Right atrium auricular region (tissue), 2 donors: ENCODE results near the gene MID1IP1. TPM values are rescaled to one million over a fixed set of nuclear protein-coding genes. Genes with fewer than 3 reads are reported as not detected.

Source experiments
- DNase-seq: peaks from one replicate; pipeline ENCODE4 v3.0.0-alpha.2; 2019; ENCODE audit warnings: low spot score
- H3K27ac ChIP-seq, 2 donors: fragments of 200-600 bp; sonication (generic); 1 replicate in 1 of 2; 2 replicates in 1 of 2; pipeline ENCODE4 v1.5.1; 2016 to 2019
- H3K27me3 ChIP-seq, 2 donors: fragments of 200-600 bp; sonication (generic); one replicate each; pipeline versions ENCODE4 v1.5.1 to v1.6.0; 2017 to 2019
- H3K36me3 ChIP-seq: fragments of 200-600 bp; sonication (generic); one replicate; pipeline ENCODE4 v1.5.1; 2016
- H3K4me1 ChIP-seq, 2 donors: fragments of 200-600 bp; sonication (generic); one replicate each; pipeline versions ENCODE4 v1.5.1 to v1.6.0; 2017 to 2019
- H3K4me3 ChIP-seq, 2 donors: fragments of 200-600 bp; sonication (generic); 1 replicate in 1 of 2; 2 replicates in 1 of 2; pipeline ENCODE4 v1.5.1; 2017 to 2019; ENCODE audit warnings: mild to moderate bottlenecking in 1 of 2, moderate library complexity in 1 of 2
- H3K9me3 ChIP-seq, 2 donors: fragments of 200-600 bp; sonication (generic); one replicate each; pipeline ENCODE4 v1.5.1; 2019
- total RNA-seq, 2 donors: library from RNA; depleted of rRNA; stranded (reverse); fragments of >200 nt; gene quantifications; one replicate each; pipeline ENCODE4 v1.1.0, GENCODE V29; 2016
- TF ChIP-seq, protein P1 (sequence below), 2 donors: fragments of 200-600 bp; sonication (generic); IDR thresholded peaks; one replicate each; pipeline ENCODE4 v1.5.1; 2019; ENCODE audit warnings: antibody characterized with exemption in 2 of 2

MID1IP1 gene
- total RNA-seq, 2 donors from 2014 or later, result 13.3 to 24.3 TPM

DNA sequence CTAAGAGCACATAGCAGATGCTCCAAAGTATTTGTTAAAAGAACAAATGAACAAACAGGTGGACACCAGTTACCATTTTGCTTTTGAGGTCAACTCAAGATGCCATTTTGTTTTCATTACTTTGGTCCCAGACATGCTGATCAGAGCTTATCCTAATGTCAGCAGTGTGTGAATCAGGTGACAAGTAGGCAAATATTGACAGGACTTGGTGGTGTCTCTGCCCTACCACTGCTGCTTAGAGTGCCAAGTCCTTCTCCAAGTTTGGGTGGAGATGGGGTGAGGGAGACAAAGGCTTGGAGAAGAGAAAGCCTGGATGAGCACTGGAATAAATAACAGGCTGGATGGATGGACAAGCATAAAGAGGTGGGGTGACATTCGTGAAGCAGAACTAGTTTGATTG is 38.7 kb downstream of the MID1IP1 start:
- Histone ChIP-seq H3K36me3 (no peaks in the 10 kb centered on the region), H3K27ac (no peak overlapping the region), H3K27me3 (no peaks in the 10 kb centered on the region), H3K4me1 (no peaks in the 10 kb centered on the region), H3K4me3 (no peak overlapping the region), H3K9me3 (no peaks in the 10 kb centered on the region)
- DNase-seq, result no peak
- TF ChIP-seq, protein P1, sequence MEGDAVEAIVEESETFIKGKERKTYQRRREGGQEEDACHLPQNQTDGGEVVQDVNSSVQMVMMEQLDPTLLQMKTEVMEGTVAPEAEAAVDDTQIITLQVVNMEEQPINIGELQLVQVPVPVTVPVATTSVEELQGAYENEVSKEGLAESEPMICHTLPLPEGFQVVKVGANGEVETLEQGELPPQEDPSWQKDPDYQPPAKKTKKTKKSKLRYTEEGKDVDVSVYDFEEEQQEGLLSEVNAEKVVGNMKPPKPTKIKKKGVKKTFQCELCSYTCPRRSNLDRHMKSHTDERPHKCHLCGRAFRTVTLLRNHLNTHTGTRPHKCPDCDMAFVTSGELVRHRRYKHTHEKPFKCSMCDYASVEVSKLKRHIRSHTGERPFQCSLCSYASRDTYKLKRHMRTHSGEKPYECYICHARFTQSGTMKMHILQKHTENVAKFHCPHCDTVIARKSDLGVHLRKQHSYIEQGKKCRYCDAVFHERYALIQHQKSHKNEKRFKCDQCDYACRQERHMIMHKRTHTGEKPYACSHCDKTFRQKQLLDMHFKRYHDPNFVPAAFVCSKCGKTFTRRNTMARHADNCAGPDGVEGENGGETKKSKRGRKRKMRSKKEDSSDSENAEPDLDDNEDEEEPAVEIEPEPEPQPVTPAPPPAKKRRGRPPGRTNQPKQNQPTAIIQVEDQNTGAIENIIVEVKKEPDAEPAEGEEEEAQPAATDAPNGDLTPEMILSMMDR (IDR thresholded peaks at IDR 0.05), result no peak

DNA sequence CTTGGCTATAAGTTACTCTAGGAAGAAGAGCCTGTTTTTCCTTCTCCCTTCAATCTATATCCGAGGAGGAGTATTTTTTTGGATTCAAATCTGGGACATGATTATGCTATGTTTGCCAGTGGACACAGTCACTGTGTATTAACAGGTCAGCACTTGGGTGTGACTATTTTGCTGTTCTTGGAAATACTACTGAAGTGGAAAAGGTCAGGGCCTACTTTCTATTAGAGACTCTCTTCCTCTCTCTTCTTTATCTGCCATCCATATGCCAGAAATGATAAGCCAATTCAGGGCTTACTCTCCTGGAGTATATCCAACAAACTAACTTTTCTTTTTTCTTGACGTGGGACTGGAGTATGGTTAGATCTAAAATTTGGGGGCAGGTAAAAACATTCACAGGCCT is 40.5 kb downstream of the MID1IP1 start:
- Histone ChIP-seq H3K27ac (no peak overlapping the region), H3K27me3 (no peaks in the 10 kb centered on the region), H3K36me3 (no peaks in the 10 kb centered on the region), H3K4me3 (no peak overlapping the region), H3K4me1 (no peaks in the 10 kb centered on the region), H3K9me3 (no peaks in the 10 kb centered on the region)
- TF ChIP-seq, protein P1 (IDR thresholded peaks at IDR 0.05), result no peak
- DNase-seq, result no peak

DNA sequence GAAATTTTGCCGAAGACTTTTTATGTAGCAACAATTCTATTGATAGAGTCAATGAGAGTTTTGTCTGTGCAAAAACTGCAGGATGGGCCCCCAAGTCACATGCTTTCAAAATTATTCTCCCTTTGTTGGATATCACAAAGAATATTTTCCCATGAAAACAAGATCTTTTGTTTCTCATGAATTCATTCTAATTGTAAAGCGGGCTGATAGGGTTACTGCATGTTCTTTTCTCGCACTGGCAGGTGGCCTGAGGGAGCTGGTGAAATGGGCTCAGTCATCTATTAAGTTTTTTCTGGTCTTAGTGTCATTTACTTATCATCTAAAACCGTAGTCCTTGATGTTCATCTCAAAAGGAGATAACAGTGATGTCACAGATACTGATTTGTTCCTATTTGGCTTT is 44.2 kb downstream of the MID1IP1 start:
- H3K4me1 ChIP-seq, result no peaks in the 10 kb centered on the region
- DNase-seq, result no peak
- H3K36me3 ChIP-seq, result no peaks in the 10 kb centered on the region
- no peaks in the 10 kb centered on the region for H3K9me3 ChIP-seq
- H3K4me3 ChIP-seq, result no peak overlapping the region
- TF ChIP-seq, protein P1 (IDR thresholded peaks at IDR 0.05), result no peak
- H3K27me3 ChIP-seq, result no peaks in the 10 kb centered on the region
- no peak overlapping the region for H3K27ac ChIP-seq

DNA sequence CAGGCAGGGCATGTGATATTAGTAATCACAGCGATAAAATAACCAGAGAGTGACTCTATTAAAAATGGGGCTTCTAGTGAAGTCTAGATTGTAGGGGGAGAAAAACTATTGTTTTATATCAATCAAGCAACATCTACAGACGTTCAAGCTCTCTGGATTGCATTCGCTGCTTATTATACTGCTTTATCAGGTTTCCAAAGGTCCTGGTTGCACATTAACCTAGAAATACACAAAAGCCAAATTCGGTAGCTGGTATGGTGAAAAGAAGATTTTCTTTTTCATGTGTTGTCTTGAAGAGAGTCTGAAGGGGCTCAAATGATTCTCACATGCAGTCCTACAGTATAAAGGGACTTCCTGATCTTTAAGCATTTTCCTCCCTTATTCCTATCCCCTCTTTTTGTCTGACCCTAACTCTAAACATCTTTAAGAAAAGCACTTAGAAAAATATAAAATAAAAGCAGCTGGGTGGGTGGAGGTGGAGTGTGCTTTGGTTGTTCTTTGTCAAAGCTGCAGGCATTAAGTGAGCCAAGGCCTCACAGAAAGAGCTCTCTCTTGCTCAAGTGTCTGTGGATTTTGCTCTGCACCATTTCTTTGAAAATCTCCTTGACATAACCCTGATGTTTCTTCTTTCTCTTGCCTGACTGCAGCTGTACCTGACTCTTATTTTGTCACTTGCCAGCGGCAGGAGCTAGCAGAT is 46.1 kb downstream of the MID1IP1 start:
- Histone ChIP-seq H3K36me3 (no peaks in the 10 kb centered on the region), H3K9me3 (no peaks in the 10 kb centered on the region), H3K27me3 (no peaks in the 10 kb centered on the region), H3K4me3 (no peak overlapping the region), H3K27ac (no peak overlapping the region), H3K4me1 (no peaks in the 10 kb centered on the region)
- DNase-seq, result no peak
- TF ChIP-seq, protein P1 (IDR thresholded peaks at IDR 0.05), result no peak

DNA sequence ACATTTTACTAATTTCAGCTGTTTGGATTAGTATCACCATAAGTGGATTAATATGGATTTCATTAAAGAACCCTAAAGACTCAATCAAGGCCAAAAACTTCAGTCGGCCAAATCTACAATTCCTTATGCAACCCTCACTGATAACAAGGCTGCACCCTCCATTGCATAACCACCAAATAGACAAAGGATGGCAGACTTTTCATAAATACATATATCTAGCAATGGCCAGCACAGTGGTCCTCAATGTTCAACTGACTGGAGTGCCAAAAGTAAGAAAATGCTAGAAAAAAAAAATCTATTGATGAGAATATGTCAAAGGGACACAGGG is 46.6 kb downstream of the MID1IP1 start:
- DNase-seq, result no peak
- H3K4me1 ChIP-seq, result no peaks in the 10 kb centered on the region
- TF ChIP-seq, protein P1 (IDR thresholded peaks at IDR 0.05), result no peak
- H3K27ac ChIP-seq, result no peak overlapping the region
- no peaks in the 10 kb centered on the region for H3K9me3 ChIP-seq
- H3K36me3 ChIP-seq, result no peaks in the 10 kb centered on the region
- H3K27me3 ChIP-seq, result no peaks in the 10 kb centered on the region
- no peak overlapping the region for H3K4me3 ChIP-seq
